Caco-2 (cell line): ENCODE results near the gene SNX6. TPM values are rescaled to one million over a fixed set of nuclear protein-coding genes. Genes with fewer than 3 reads are reported as not detected.
"Not testable (repeated sequence)": the region's sequence is repeated elsewhere in the genome, so short reads cannot be mapped to it uniquely, and the experiment has no call there.

Experiments
- BruUV-seq: library from RNA; stranded (reverse); fragments of 400-500 nt; replicated peaks from 2 replicates; lab custom pipeline; 2021; lab: Mats Ljungman, UMichigan
- CTCF ChIA-PET: fragments of 300-600 bp; sonication (Branson Sonifier 250); formaldehyde crosslinking; loops from one replicate; lab custom pipeline; 2022; ENCODE audit warnings: antibody characterized with exemption; lab: Charles Lee
- POLR2A ChIA-PET: fragments of 300-600 bp; sonication (Branson Sonifier 250); formaldehyde crosslinking; loops from one replicate; lab custom pipeline; 2022; ENCODE audit warnings: antibody characterized with exemption; lab: Charles Lee
- DNase-seq, 2 experiments: peaks; one replicate each; pipeline versions ENCODE4 v3.0.0 to v3.0.0-alpha.2; 2020 to 2022
- H3K27me3 ChIP-seq: replicated peaks from 2 replicates; pipeline ENCODE4 v1.6.0; 2011; ENCODE audit warnings: low read length; ENCODE audit not compliant: control insufficient read depth, insufficient read depth
- H3K36me3 ChIP-seq: 2 replicates; pipeline ENCODE4 v1.5.1; 2011; ENCODE audit warnings: low read length; ENCODE audit not compliant: control insufficient read depth, insufficient read depth
- H3K4me1 ChIP-seq: fragments of 250-450 bp; sonication (Bioruptor Pico); 2 replicates; pipeline ENCODE4 v1.5.1; 2020; ENCODE audit warnings: mild to moderate bottlenecking
- H3K4me3 ChIP-seq: 2 replicates; pipeline ENCODE4 v1.5.1; 2011; ENCODE audit warnings: low read depth, mild to moderate bottlenecking, control low read depth, low read length
- H3K9me3 ChIP-seq: fragments of 250-450 bp; sonication (Bioruptor Pico); 2 replicates; pipeline ENCODE4 v1.5.1; 2020; ENCODE audit warnings: mild to moderate bottlenecking, moderate library complexity
- H3K27ac Mint-ChIP-seq: one replicate; pipeline ENCODE4 v1.8.0; 2022; ENCODE audit warnings: mixed read lengths; ENCODE audit not compliant: unreplicated experiment
- H3K27me3 Mint-ChIP-seq: one replicate; pipeline ENCODE4 v1.8.0; 2022; ENCODE audit warnings: mixed read lengths; ENCODE audit not compliant: insufficient read depth, unreplicated experiment
- H3K36me3 Mint-ChIP-seq: one replicate; pipeline ENCODE4 v1.8.0; 2022; ENCODE audit warnings: mild to moderate bottlenecking, mixed read lengths; ENCODE audit not compliant: insufficient read depth, unreplicated experiment
- H3K4me1 Mint-ChIP-seq: one replicate; pipeline ENCODE4 v1.8.0; 2022; ENCODE audit warnings: low read depth, mixed read lengths; ENCODE audit not compliant: unreplicated experiment
- H3K4me3 Mint-ChIP-seq: one replicate; pipeline ENCODE4 v1.8.0; 2022; ENCODE audit warnings: mild to moderate bottlenecking, moderate library complexity, mixed read lengths; ENCODE audit not compliant: unreplicated experiment
- H3K9me3 Mint-ChIP-seq: one replicate; pipeline ENCODE4 v1.8.0; 2022; ENCODE audit warnings: mixed read lengths; ENCODE audit not compliant: unreplicated experiment
- CTCF ChIP-seq, 2 experiments: fragments of 200-600 bp in 1 of 2; IDR thresholded peaks; 1 replicate in 1 of 2; 2 replicates in 1 of 2; pipeline versions ENCODE4 v1.5.1 to v1.8.0; 2011 to 2022; ENCODE audit warnings: antibody characterized with exemption in 1 of 2, control low read depth in 1 of 2, inconsistent platforms in 1 of 2, low read depth in 1 of 2, low read length in 1 of 2, mild to moderate bottlenecking in 1 of 2, moderate library complexity in 1 of 2; ENCODE audit not compliant: insufficient read depth in 1 of 2, severe bottlenecking in 1 of 2, unreplicated experiment in 1 of 2
- intact Hi-C: fragments of 100-400 bp; cut with micrococcal nuclease; formaldehyde crosslinking; loops from one replicate; pipeline ENCODE4 v1.10.0; 2022; ENCODE audit not compliant: unreplicated experiment
- total RNA-seq: library from RNA; stranded (reverse); gene quantifications from 2 replicates; pipeline ENCODE4 v1.2.3, GENCODE V29; 2022

Gene SNX6
- total RNA-seq, 1 experiment from 2014 or later: 106 TPM

GRCh38 chr14:34568803-34569202 is 61.1 kb downstream of the SNX6 start:
- H3K36me3 Mint-ChIP-seq: peaks cover 89% of the 10 kb centered on the region
- no peak for TF ChIP-seq CTCF (IDR thresholded peaks at IDR 0.05; ENCODE audit: insufficient read depth in 1 of 2, low read depth in 1 of 2, low read length in 1 of 2, severe bottlenecking in 1 of 2, unreplicated experiment in 1 of 2)
- no peaks in the 10 kb centered on the region for H3K4me1 Mint-ChIP-seq
- Histone ChIP-seq H3K36me3 (no peaks in the 10 kb centered on the region; the same call in 1 of the 2 replicates), H3K4me1 (no peaks in the 10 kb centered on the region), H3K9me3 (no peaks in the 10 kb centered on the region), H3K27me3 (no peaks in the 10 kb centered on the region), H3K4me3 (no peak overlapping the region)
- H3K4me3 Mint-ChIP-seq: no peak overlapping the region
- no TSS peak for BruUV-seq
- ChIA-PET CTCF (no interaction called here), POLR2A (no interaction called here)
- intact Hi-C loops: no loop called here
- no peak overlapping the region for H3K27ac Mint-ChIP-seq
- H3K9me3 Mint-ChIP-seq: no peaks in the 10 kb centered on the region
- H3K27me3 Mint-ChIP-seq: no peaks in the 10 kb centered on the region
- DNase-seq: no peak

GRCh38 chr14:34562776-34563150 is 67.2 kb downstream of the SNX6 start:
- Histone ChIP-seq H3K4me3 (no peak overlapping the region), H3K4me1 (0 out of 2 replicates have a peak, but pooled peaks cover 6% of the 10 kb centered on the region), H3K9me3 (no peaks in the 10 kb centered on the region), H3K27me3 (no peaks in the 10 kb centered on the region), H3K36me3 (no peaks in the 10 kb centered on the region)
- Mint-ChIP-seq H3K27me3 (no peaks in the 10 kb centered on the region), H3K36me3 (peaks cover 51% of the 10 kb centered on the region), H3K27ac (no peak overlapping the region), H3K4me3 (no peak overlapping the region), H3K4me1 (no peaks in the 10 kb centered on the region), H3K9me3 (no peaks in the 10 kb centered on the region)
- no peak for TF ChIP-seq CTCF (IDR thresholded peaks at IDR 0.05; ENCODE audit: insufficient read depth in 1 of 2, low read depth in 1 of 2, low read length in 1 of 2, severe bottlenecking in 1 of 2, unreplicated experiment in 1 of 2)
- CTCF ChIA-PET: no interaction called here
- intact Hi-C loops: no loop called here
- DNase-seq: peak in 1 of 2 experiments; percentile 2
- no TSS peak for BruUV-seq
- POLR2A ChIA-PET: no interaction called here

GRCh38 chr14:34562037-34562775 is 67.7 kb downstream of the SNX6 start:
- H3K27ac Mint-ChIP-seq, H3K9me3 ChIP-seq, H3K4me3 Mint-ChIP-seq, H3K4me1 Mint-ChIP-seq, H3K36me3 ChIP-seq, H3K9me3 Mint-ChIP-seq, H3K4me3 ChIP-seq, H3K4me1 ChIP-seq, H3K27me3 ChIP-seq, CTCF ChIA-PET, POLR2A ChIA-PET, intact Hi-C loops, H3K27me3 Mint-ChIP-seq, DNase-seq: not testable (repeated sequence)
- TSS peak; percentile 54 for BruUV-seq
- peaks cover 45% of the 10 kb centered on the region for H3K36me3 Mint-ChIP-seq

- DNase-seq, H3K9me3 Mint-ChIP-seq, H3K9me3 ChIP-seq, POLR2A ChIA-PET, H3K36me3 ChIP-seq, H3K4me3 ChIP-seq, H3K27me3 Mint-ChIP-seq, H3K4me1 Mint-ChIP-seq, H3K4me3 Mint-ChIP-seq, H3K27ac Mint-ChIP-seq, intact Hi-C loops, H3K27me3 ChIP-seq, H3K36me3 Mint-ChIP-seq, CTCF ChIA-PET, BruUV-seq: not testable (repeated sequence)
- H3K4me1 ChIP-seq: peaks cover 13% of the 10 kb centered on the region
These were observed 73.5 kb downstream of the SNX6 start for GRCh38 chr14:34556498-34556829.

GRCh38 chr14:34555583-34556497 is 74.1 kb downstream of the SNX6 start:
- BruUV-seq, H3K36me3 Mint-ChIP-seq, intact Hi-C loops, H3K27me3 ChIP-seq, H3K36me3 ChIP-seq, H3K9me3 Mint-ChIP-seq, CTCF ChIA-PET, H3K4me3 ChIP-seq, POLR2A ChIA-PET, H3K4me3 Mint-ChIP-seq, H3K27me3 Mint-ChIP-seq, H3K27ac Mint-ChIP-seq, H3K9me3 ChIP-seq, DNase-seq, H3K4me1 Mint-ChIP-seq: not testable (repeated sequence)
- H3K4me1 ChIP-seq: peaks cover 13% of the 10 kb centered on the region
